Stimulated activated CD4-positive, alpha-beta T cell treated with anti-CD3 and anti-CD28 coated beads, Interleukin-1b, Interleukin-23, amount 100 ng/mL, for 4 hours (primary cell): Measurements from ENCODE around the gene CRYGN.
A peak's percentile ranks its signal among the peaks of the same experiment; 100 is the strongest.

Experiments used
- DNase-seq, 2 donors: peaks; one replicate each; pipeline ENCODE4 v3.0.0-alpha.2; 2020; ENCODE audit warnings: low read depth in 2 of 2

Gene CRYGN, protein sequence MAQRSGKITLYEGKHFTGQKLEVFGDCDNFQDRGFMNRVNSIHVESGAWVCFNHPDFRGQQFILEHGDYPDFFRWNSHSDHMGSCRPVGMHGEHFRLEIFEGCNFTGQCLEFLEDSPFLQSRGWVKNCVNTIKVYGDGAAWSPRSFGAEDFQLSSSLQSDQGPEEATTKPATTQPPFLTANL

GRCh38 chr7:151439855-151440798, at the start of gene CRYGN:
Gene CRYGN, minus strand, starts transcription at chr7:151440141. Its CDS starts 224 bp downstream, at chr7:151439917.
- DNase-seq = peak in 1 of 2 donors; percentile 15

DNA sequence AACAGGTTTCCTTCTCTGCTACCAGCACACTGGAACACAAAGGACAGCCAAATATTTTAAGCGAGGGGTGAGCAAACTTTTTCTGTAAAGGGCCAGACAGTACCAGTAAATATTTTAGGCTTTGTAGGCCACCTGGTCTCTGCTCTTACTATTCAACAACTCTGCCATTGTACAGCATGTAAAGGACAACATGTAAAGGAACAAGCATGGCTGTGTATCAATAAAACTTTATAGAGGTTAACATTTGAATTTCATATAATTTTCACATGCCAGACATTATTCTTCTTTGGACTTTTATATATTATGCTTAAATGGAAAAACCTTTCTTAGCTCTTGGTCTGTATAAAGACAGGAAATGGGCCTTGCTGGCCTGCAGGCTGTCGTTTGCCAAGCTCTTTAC, 49.6 kb upstream of the CRYGN start:
- DNase-seq = no peak

GRCh38 chr7:151488096-151488495, 48.2 kb upstream of the CRYGN start:
- DNase-seq = no peak

- DNase-seq = no peak
These were observed 47.3 kb upstream of the CRYGN start for GRCh38 chr7:151487228-151487627.

GRCh38 chr7:151486074-151486473, 46.1 kb upstream of the CRYGN start:
- no peak for DNase-seq

- DNase-seq = no peak
These were observed 45.2 kb upstream of the CRYGN start for GRCh38 chr7:151484971-151485707.

- DNase-seq = no peak
These were observed 43.7 kb upstream of the CRYGN start for GRCh38 chr7:151483711-151483983.

DNA sequence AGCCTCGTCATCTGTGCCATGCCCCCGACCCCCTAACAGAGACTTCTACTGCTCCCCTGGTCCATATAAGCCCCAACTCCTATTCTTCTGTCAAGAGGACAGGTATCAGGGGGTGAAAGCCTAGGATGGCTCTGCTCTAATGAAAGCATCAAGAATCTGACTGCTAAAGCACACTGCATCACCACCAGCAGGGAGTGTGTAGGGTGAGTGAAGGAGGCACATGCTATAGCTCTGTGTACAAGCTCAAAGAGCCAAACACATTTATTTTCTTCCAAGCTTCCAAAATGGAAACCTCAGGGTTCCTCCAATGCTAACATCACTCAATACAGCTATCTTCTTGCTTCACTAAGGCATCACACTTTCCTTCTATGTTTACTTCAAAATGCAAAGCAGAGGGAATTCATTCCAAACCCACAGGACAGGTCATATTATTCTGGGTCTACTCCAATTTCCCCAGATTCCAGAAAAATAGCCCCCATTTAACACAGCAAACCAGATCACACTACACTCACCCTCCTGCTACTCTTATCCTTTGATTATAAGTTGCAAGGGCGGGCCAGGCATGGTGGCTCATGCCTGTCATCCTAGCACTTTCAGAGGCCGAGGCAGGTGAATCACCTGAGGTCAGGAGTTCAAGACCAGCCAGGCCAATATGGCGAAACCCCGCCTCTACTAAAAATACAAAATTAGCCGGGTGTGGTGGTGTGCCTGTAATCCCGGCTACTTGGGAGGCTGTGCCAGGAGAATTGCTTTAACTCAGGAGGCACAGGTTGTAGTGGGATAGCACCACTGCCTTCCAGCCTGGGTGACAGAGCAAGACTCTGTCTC, 43.2 kb upstream of the CRYGN start:
- no peak for DNase-seq

DNA sequence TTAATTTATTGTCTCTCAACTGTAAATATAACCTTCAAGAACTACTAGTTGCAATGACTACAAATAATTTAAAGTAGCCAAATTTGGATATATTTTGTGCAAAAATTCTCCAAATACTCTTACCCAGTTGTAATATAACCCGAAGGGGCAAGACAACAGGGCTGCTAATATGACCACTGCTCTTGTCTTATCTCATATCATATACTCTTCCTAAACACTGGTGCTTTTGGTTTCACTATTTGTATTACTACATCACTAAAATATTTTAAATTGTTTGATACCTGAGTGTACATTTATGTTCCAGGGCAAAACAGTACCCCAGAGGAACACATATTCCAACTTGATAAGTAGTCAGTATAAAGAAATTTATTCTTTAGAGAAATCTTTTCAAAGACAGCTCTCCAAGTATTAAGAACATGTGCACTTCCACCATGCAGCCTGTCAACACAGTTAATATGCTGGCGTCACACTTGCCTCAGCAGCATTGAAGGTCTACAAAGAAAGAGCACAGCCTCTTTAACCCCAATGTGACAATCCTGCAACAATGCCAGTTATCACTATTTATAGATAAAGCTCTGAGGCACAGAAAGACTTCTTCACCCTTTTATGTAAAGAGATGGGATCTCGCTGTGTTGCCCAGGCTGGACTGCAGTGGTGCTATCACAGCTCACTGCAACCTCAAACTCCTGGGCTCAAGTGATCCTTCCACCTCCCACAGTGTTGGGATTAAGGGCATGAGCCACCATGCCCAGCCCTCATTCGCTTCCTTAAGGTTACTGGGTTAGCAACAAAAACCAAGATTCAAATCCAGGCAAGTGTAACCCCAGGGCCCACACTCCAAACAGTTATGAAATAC, 41.9 kb upstream of the CRYGN start:
- DNase-seq = no peak

- DNase-seq = no peak
These were observed 37.9 kb upstream of the CRYGN start for GRCh38 chr7:151477867-151478266.

GRCh38 chr7:151472644-151473380, 32.9 kb upstream of the CRYGN start:
- DNase-seq = no peak

- DNase-seq = no peak
These were observed 30.8 kb upstream of the CRYGN start for GRCh38 chr7:151470711-151471110.

GRCh38 chr7:151469281-151469680, 29.3 kb upstream of the CRYGN start:
- DNase-seq = no peak

GRCh38 chr7:151468217-151469018, 28.5 kb upstream of the CRYGN start:
- no peak for DNase-seq

GRCh38 chr7:151465169-151465568, 25.2 kb upstream of the CRYGN start:
- no peak for DNase-seq

GRCh38 chr7:151462306-151462779, 22.4 kb upstream of the CRYGN start:
- no peak for DNase-seq

GRCh38 chr7:151461942-151462230, 21.9 kb upstream of the CRYGN start:
- no peak for DNase-seq

DNA sequence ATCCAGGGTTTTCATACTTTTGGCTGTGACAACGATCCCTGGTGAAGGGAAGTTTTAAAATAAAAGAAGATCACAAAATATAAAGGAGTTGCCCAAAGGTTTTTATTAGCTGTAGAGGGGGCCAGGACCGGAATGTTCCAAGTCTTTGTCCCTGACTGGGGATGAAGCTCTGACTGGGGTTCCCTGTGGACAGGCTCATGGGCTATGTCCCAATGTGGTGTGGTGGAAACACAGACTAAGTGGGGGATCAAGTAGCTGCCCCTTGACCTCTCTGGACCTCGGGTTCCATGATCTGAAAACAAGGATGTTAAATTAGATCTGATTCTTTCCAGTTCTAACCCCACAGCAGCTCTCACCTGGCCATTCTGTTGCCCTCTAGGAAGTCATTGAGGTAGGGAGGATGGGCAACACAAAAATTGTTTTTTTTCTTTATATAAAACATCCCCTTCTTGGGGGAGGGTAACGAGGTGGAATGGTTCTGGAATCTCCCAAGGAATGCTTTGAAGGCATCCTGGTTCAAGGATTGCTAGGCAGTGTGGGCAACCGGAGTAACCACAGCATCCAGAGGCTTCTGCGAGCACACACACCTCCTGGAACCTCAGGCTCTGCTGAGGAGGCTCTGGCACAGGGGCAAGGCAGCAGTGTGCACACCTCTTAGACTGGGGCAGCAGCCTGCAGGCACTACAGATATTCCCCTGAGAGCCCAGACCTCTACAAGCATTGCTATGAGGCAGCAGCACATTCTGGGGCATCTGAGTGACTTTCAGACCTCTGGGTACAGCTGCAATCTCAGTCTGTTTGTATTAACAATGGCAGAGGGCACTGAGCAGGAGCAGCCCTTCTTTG, 21.4 kb upstream of the CRYGN start:
- no peak for DNase-seq

GRCh38 chr7:151460474-151460855, 20.5 kb upstream of the CRYGN start:
- no peak for DNase-seq
